Stimulated activated CD8-positive, alpha-beta memory T cell treated with anti-CD3 and anti-CD28 coated beads, Interleukin-4, amount 100 ng/mL, for 48 hours (primary cell): ENCODE data around the gene NPIPB6.
"Not testable (repeated sequence)": the region's sequence is repeated elsewhere in the genome, so short reads cannot be mapped to it uniquely, and the experiment has no call there.

Experiments used
- DNase-seq: peaks from one replicate; pipeline ENCODE4 v3.0.0-alpha.2; 2020

Gene NPIPB6

DNA sequence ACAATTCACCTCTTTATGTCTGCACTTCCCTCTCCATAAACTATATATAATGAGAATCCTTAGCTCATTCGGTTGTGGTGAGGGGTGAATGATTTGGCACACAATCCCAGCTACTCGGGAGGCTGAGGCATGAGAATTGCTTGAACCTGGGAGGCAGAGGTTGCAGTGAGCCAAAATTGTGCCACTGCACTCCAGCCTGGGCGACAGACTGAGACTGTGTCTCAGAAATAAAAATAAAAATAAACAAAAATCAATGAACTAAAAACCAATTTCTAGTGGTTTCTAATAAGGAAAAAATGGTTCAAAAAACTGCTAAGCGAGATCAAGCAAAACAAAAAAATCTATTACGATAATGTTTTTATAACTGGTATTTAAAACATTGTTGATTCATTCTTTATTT, at the start of gene NPIPB6:
Gene NPIPB6, minus strand, starts transcription at position 101 of the 400 bp plus-strand sequence. CDS start 686 bp downstream, outside the sequence.
- not testable (repeated sequence) for DNase-seq

DNA sequence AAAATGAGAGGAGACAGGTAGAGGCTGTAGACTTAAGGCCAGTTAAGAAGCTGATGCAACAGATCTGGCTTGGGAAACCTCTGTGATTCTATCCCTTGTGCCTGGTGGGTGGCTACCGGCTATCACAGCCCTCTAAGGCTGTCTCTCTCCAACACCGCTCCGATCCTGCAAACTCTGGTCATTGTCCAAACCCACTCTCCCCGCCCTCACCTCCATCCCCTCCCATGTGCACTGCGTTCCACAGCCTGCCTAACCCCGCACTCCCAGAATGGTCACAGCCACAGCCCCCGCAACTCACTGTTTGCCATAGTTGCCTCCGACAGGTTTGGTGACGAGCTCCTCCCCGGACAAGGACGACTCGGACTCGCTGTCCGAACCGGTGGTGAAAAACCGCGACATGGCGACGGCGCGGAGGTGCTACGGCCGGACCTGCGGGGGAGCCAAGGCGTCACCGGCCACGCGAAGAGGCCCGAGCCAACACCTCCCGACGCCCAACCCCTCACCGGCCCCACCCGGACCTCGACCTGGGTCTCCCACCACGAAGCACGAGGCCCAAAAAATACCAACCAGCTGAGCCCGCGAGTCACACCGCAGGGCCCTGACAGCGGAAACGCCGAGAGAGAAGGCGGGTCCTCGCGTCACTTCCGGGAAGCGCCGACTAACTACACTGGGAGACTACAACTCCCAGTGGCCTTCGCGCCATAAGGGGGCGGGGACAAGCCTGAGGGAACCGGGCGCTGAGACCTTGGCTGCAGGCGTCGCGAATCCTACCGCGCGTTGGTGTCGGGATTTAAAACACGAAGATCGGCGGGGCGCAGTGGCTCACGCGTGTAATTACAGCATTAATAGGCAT, 40.1 kb upstream of the NPIPB6 start, which contains the start of gene EIF3CL:
Gene EIF3CL, minus strand, starts transcription at position 622 of the 853 bp plus-strand sequence. Its CDS starts 223 bp downstream, at position 399.
- not testable (repeated sequence) for DNase-seq

DNA sequence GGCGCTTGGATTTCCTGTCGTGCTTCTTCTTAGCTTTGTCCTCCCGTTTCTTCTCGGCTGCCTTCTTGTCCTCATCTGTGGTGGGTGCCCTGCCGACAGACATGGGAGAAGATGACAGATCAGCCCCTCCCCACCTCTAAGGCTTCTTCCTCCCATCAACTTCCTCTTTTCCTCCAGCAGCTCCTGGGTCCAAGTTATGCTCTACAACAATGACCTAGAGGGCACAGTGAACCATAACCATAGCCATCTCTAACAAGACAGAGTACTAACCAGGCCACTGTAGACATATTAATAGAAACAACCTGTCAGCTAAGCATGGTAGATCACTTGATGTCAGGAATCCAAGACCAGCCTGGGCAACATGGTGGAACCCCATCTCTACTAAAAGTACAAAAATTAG, 28.7 kb upstream of the NPIPB6 start:
- DNase-seq, result not testable (repeated sequence)

DNA sequence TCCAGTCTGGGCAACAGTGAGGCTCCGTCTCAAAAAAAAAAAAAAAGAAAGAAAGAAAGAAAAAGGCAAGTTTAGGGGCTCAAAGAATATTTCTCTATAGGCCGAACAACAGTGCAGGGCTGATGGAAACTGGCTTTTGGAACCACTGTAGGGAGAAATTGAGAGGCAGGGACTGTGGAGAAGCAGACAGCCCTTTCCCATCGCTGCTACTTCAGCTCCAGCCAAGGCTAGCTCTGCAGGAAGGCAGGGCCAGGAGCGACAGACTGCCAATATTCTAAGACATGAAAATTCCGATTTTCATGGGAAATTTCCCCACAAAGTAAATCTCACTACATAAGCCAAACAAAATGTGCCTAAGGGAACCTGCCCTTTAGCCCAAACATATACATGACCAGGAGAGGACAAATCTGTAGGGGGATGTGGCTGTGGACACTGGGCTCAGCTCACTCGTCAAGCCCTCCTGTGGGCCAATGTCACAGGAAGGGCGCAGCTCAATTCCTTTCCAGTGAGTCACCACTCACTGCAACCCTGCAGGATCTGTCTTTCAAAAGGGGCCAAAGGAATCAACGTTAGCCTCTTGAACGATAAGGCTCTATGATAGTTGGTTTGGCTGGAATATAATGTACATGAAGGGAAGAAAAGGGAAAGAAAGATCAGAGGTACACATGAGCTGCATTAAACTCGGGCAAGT, 19.0 kb upstream of the NPIPB6 start:
- not testable (repeated sequence) for DNase-seq

DNA sequence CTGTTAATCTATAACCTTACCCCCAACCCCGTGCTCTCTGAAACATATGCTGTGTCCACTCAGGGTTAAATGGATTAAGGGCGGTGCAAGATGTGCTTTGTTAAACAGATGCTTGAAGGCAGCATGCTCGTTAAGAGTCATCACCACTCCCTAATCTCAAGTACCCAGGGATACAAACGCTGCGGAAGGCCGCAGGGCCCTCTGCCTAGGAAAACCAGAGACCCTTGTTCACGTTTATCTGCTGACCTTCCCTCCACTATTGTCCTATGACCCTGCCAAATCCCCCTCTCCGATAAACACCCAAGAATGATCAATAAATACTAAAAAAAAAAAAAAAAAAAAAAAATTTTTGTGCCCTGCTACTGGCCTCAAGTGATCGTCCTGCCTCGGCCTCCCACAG, 14.5 kb upstream of the NPIPB6 start:
- peak; percentile 8 for DNase-seq

DNA sequence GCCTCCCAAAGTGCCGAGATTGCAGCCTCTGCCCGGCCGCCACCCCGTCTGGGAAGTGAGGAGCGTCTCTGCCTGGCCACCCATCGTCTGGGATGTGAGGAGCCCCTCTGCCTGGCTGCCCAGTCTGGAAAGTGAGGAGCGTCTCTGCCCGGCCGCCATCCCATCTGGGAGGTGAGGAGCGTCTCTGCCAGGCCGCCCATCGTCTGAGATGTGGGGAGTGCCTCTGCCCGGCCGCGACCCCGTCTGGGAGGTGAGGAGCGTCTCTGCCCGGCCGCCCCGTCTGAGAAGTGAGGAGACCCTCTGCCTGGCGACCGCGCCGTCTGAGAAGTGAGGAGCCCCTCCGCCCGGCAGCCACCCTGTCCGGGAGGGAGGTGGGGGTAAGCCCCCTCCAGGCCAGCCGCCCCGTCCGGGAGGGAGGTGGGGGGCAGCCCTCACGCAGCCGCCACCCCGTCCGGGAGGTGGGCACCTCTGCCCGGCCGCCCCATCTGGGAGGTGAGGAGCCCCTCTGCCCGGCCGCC, 13.9 kb upstream of the NPIPB6 start:
- DNase-seq, result peak; percentile 7

DNA sequence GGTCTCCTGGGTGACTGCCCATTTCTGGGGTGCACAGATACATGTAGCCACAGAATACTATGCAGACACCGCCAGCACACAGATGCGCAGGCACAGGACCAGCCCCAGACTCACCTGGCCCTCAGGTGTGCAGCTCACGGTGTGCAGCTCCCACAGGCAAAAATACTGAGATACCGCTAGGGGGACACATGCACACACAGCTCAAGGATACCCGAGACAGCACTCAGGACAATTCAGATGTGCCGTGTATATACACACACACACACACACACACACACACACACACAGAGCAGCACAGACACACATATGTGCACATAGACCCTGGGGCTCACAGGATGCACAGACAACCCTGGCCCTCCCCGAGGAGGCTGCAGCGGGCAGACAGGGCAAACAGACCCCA, 11.8 kb upstream of the NPIPB6 start:
- DNase-seq, result not testable (repeated sequence)

DNA sequence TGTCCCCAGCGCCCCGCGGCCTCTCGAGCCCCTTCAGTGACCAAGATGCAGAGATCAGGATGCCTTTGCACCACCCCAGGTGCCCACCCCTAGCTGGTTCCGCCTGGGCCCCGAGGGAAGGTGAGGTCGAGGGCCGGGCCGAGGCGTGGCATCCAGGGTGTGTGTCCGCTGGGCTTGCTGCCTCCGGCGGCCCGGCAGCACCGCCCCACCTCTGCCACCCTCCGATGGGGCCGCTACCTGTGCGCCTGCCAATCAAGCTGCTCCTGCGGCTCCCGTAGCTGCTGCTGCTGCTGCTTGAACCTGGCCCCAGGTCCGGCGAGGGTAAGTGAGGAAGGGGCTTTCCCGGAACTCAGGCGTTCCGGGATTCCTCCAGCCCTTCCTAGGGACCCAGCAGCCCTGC, 11.0 kb upstream of the NPIPB6 start:
- peak; percentile 17 for DNase-seq

DNA sequence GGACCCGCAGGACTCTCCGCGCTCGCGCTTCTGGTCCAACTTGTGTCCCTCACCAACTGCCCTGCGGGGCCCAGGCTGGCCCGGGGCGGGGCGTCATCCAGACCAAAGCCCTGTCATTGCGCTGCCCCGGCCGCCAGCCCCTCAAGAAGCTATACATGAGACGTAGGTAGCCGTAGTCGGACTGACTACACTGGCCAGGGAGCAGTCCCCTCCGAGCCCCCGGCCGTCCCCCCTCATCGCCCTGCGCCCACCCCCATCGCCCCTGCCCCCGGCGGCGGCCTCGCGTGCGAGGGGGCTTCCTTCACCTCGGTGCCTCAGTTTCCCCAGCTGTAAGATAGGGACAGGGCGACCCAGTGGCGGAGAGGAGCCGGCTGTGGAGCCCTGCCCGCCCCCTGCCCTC, 4.6 kb upstream of the NPIPB6 start:
- not testable (repeated sequence) for DNase-seq

DNA sequence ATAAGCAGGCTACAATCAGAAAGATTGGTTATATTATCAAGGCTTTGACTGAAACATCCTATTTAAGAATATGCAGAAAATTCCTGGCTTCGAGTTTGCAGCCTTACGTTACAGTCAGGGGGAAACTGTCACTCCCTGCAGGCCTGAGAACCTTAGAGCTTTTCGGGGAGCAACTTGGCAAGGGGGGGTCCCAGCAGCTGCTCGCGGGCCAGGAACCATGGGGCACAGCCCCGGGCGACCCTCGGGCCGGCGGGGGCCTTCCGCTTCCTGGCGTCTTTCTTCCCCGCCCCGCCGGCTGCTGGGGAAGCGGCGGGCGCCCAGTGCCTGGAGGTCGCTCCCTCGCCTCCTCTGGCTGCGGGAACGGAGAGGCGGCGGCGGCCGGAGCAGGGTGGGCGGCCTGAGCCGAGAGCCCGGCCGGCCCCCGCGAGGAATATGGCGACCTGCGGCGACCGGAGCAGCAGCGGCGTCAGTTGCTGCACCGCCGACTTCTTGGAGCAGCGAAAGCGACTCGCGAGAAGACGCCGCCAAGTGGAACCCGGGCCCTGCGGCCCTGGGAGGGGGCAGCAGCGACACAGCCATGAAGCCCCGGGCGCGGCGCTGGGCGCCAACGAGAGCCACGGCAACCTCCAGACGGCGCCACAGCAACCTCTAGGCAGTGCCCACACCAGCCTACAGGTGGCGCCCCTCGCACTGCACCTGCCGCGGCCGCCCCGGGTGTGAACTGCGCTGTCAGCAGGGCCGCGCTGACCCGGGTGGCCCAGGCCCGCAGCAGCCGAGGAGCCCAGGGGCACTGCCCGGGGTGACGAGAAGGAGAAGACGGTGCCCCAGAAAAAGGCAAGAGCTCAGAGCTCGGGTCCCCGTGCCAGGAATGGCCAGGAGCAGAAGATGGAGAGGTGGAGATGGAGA, 1.2 kb upstream of the NPIPB6 start:
- not testable (repeated sequence) for DNase-seq

DNA sequence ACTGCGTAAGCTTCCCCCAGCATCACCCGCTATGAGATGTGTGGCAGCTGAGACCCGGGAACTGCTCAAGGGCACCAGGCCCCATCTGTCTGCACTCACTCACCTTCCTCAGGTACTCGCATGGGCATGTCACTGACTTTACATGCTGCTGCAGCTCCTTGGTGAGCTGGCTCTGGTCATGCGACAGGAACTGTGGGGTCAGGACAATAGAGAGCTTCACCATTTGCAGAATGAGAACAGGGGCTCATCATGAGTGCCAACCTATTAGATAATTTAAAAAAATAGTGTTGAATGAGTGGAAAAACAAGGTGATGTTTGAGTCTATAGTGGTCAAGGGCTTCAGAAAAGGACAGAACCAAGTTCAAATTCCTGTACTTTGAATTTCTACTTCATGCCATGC, 708 bp downstream of the NPIPB6 start:
- DNase-seq, result not testable (repeated sequence)

DNA sequence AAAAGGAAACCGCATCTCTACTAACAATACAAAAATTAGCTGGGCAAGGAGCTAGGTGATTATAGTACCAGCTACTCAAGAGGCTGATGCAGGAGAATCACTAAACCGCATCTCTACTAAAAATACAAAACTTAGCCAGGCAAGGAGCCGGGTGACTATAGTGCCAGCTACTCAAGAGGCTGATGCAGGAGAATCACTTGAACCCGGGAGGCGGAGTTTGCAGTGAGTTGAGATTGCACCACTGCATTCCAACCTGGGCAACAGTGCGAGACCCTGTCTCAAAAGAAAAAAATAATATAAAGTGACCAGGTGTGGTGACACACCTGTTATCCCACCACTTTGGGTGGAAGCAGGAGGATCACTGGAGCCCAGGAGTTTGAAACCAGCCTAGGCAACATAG, 25.1 kb downstream of the NPIPB6 start:
- not testable (repeated sequence) for DNase-seq

DNA sequence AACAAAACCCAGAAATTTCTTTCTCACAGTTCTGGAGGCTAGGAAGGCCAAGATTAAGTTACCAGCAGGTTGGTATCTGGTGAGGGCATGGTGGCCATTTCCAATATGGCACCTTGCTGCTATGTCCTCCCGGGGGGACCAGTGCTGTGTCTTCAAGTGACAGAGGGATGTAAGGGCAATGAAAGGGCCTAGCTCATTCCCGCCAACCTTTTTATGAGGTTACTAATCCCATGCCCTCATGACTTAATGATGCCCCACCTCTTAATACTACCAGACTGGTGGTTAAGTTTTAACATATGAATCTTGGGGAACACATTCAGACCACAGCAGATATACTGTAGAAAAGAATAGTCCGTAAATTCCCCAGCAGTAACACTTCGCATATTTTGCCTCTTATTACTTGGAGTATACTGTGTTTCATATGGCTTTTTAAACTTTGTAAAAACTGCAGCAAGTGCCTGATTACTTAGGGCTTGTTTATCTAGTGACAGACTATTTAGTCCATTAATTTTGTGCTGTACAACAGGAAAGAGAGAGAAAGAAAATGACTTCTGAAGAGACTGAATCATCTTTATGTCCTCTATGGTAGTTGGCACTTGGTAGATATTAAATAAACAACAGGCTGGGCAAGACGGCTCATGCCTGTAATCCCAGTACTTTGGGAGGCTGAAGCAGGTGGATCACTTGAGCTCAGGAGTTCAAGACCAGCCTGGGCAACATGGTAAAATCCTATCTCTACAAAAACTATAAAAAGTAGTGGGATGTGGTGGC, 26.2 kb downstream of the NPIPB6 start:
- not testable (repeated sequence) for DNase-seq

DNA sequence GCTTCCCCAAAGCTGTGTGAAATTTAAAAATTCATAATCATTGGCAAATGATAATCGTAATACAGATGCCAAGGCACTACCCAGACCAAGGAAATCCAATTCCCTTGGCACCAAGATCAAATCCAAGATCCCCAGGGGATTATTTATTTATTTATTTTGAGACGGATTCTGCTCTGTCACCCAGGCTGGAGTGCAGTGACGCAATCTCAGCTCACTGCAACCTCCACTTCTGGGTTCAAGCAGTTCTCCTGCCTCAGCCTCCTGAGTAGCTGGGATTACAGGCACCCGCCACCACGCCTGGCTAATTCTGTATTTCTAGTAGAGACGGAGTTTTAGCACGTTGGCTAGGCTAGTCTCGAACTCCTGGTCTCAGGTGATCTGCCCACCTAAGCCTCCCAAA, 27.6 kb downstream of the NPIPB6 start:
- DNase-seq, result not testable (repeated sequence)

DNA sequence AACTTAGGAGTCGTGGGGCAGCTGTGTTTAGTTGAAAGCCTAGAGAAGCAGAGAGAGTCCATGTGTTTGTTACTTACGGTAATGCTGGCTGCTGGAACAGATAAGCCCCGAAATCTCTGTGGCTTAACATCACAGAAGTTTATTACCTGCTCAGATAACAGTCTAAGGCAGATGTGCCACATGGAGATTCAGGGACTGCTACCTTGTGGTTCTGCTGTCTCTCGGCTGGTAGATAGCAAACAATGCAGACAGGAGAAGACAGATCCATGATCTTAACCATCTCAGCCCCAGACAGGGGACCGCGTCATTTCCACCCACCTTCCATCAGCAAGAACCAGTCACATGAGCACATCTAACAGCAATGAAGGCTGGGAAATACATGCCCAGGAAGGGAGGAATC, 30.7 kb downstream of the NPIPB6 start:
- DNase-seq, result not testable (repeated sequence)

DNA sequence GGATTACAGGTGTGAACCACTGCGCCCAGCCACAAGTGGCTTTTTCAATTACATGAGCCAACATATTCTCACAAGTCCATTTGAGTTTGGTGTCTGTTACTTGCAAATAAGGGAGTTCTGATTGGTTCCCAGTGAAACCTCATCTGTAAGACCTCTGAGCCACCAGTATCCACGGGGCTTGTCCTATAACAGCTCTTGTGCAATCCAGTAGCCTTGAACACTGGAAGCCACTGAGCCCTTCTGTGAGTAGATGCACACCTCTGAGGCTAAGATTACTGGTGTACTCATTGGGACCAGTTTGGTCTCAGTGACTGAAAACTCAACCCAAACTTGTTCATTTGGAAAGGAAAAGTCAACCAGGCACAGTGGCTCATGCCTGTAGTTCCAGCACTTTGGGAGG, 32.3 kb downstream of the NPIPB6 start:
- DNase-seq, result not testable (repeated sequence)

DNA sequence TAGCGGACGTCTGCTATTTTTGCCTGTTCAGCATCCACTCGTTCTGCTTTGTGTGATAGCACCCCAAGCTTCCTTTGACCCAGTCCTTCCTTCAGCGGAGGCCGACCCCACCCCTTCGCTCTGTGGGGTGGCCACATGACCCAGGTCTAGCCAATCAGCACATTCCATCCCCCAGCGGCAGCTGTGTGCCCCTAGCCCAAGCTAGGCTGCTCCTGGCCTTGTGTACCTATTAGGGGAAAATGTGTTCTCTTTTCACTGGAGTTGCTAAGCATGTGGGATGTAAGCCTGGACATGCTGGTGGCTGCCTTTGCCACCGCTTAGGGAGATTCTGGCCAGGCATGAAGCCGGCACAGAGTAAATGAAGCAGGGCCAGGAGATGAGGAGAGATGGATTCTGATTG, 33.1 kb downstream of the NPIPB6 start:
- DNase-seq, result not testable (repeated sequence)

DNA sequence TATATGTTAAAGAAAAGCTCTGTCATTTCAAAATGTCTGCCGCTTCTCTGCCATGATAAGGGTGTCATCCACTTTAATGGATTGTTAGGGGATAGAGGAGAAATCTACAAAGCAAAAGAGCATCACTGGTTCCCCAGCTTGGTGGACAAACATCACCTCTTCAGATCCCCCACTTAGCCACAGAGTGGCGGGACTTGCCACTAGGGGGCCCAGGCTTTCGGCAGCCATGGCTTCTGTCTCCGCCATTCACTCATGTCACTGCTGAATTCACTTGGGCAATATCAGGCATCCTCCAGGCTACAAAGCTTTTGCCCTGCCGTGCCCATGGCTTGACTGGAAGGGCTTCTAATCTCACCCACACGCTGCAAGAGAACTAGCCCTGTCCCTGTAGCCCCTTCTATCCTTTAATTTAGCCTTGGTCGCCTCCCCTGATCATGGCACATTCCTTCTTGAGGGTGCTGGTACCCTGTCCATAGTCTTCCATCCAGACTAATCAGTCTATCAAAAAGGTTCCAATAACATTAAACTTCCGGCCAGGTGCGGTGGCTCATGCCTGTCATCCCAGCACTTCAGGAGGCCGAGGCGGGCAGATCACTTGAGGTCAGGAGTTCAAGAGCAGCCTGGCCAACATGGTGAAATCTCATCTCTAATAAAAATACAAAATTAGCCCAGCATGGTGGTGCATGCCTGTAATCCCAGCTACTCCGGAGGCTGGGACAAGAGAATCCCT, 36.3 kb downstream of the NPIPB6 start:
- DNase-seq, result peak; percentile 84

DNA sequence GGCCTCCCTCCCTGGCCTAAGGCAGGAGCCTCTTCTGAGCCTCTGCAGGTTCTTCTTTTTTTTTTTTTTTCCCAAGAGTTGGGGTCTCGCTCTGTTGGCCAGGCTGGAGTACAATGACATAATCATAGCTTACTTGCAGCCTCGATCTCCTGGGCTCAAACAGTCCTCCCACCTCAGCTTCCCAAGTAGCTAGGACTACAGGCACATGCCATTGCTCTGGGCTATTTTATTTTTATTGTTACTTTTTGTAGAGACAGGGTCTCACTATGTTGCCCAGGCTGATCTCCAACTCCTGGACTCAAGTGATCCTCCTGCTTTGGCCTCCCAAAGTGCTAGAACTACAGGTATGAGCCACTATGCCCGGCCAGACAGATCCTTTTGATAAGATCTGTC, 38.4 kb downstream of the NPIPB6 start:
- no peak for DNase-seq

DNA sequence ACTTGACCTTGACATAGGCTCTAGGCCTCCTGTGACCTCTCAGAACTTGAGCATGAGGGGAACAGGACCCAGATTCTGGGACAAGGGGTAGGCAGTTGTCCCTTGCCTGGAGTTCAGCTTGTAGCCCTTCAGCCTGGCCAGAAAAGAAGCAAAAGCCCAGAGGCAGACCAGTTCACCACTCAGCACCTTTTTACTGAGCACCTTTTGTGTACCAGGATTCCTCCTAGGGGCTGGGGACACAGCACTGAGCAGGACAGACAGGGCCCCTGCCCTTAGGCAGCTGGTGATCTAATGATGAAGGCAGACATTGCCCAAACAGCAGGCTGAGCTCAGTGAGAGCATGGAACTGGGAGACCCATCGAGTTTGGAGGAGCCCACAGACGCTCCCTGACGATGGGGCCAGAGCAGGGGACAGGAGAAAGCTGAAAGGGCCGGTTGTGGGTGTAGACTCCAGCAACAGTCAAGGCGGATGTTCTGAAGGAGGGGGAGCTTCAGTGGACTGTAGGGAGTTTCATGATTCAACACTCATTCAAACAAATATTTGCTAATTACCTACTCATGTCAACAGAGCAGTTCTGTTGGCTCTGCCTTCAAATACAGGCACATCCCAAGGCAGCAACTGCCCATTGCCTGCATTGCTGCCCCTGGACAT, 38.9 kb downstream of the NPIPB6 start:
- DNase-seq, result no peak
